Parathyroid adenoma (tissue), 2 donors: ENCODE data around the gene ATL1.
"Not testable (repeated sequence)": the region's sequence is repeated elsewhere in the genome, so short reads cannot be mapped to it uniquely, and the experiment has no call there.

Source experiments
- H2AFZ ChIP-seq: fragments of 300-600 bp; sonication (generic); one replicate; pipeline ENCODE4 v1.7.0; 2017; ENCODE audit warnings: antibody characterized with exemption, mild to moderate bottlenecking
- H3K27ac ChIP-seq: fragments of 300-600 bp; sonication (generic); one replicate; pipeline ENCODE4 v1.7.0; 2017
- H3K27me3 ChIP-seq: fragments of 300-600 bp; sonication (generic); one replicate; pipeline ENCODE4 v1.7.0; 2017; ENCODE audit warnings: low read length; ENCODE audit not compliant: control insufficient read depth, insufficient read depth
- H3K36me3 ChIP-seq: fragments of 300-600 bp; sonication (generic); one replicate; pipeline ENCODE4 v1.7.0; 2017; ENCODE audit warnings: low read length; ENCODE audit not compliant: control insufficient read depth, insufficient read depth
- H3K4me1 ChIP-seq: fragments of 300-600 bp; sonication (generic); one replicate; pipeline ENCODE4 v1.7.0; 2017; ENCODE audit warnings: control low read depth
- H3K4me2 ChIP-seq: fragments of 300-600 bp; sonication (generic); one replicate; pipeline ENCODE4 v1.7.0; 2017; ENCODE audit warnings: low read length
- H3K4me3 ChIP-seq: fragments of 300-600 bp; sonication (generic); one replicate; pipeline ENCODE4 v1.7.0; 2017; ENCODE audit warnings: low read depth, low read length
- H3K79me2 ChIP-seq: fragments of 300-600 bp; sonication (generic); one replicate; pipeline ENCODE4 v1.7.0; 2017; ENCODE audit warnings: control low read depth
- H3K9ac ChIP-seq: fragments of 300-600 bp; sonication (generic); one replicate; pipeline ENCODE4 v1.7.0; 2017; ENCODE audit warnings: mild to moderate bottlenecking
- H3K9me3 ChIP-seq: fragments of 300-600 bp; sonication (generic); one replicate; pipeline ENCODE4 v1.7.0; 2017; ENCODE audit warnings: low read length; ENCODE audit not compliant: control insufficient read depth
- CTCF ChIP-seq: fragments of 300-600 bp; sonication (generic); IDR thresholded peaks from one replicate; pipeline ENCODE4 v1.7.0; 2017; ENCODE audit warnings: antibody characterized with exemption, mild to moderate bottlenecking
- donor health status: primary hyperparathyroidism.

Gene ATL1

DNA sequence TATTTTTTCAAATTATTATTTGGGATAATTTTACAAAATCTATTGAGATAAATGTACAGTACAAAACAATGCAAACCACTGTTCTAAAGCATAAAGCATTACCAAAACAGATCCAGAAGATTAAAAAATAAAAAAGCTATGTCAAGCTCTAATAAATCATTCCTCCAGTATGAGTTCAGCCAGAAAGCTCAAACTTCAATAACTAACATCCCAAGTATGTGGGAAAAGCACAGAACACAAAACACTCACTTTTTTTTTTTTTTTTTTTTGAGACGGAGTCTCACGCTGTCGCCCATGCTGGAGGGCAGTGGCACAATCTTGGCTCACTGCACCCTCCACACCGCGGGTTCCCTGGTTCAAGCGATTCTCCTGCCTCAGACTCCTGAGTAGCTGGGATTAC is 96.8 kb downstream of the ATL1 start:
- Histone ChIP-seq H3K9ac (no peak overlapping the region), H3K4me3 (no peak overlapping the region), H3K79me2 (peaks cover 43% of the 10 kb centered on the region), H3K36me3 (no peaks in the 10 kb centered on the region), H2AFZ (no peak overlapping the region), H3K27me3 (no peaks in the 10 kb centered on the region), H3K4me2 (no peak overlapping the region), H3K27ac (peak overlapping the region; percentile 80), H3K9me3 (no peaks in the 10 kb centered on the region), H3K4me1 (peaks cover 12% of the 10 kb centered on the region)
- TF ChIP-seq CTCF, result no peak

- Histone ChIP-seq H3K27ac (peak overlapping the region; percentile 80), H3K36me3 (no peaks in the 10 kb centered on the region), H3K4me3 (peak overlapping the region; percentile 34), H3K9ac (no peak overlapping the region), H3K4me2 (peak overlapping the region; percentile 48), H3K4me1 (peaks cover 12% of the 10 kb centered on the region), H3K79me2 (peaks cover 42% of the 10 kb centered on the region), H3K27me3 (no peaks in the 10 kb centered on the region), H3K9me3 (no peaks in the 10 kb centered on the region), H2AFZ (no peak overlapping the region)
- TF ChIP-seq CTCF, result no peak
These were observed 97.8 kb downstream of the ATL1 start for GRCh38 chr14:50657753-50658152.

- peaks cover 39% of the 10 kb centered on the region for H3K79me2 ChIP-seq
- no peak for TF ChIP-seq CTCF
- no peak overlapping the region for H3K9ac ChIP-seq
- H3K27me3 ChIP-seq, result no peaks in the 10 kb centered on the region
- no peaks in the 10 kb centered on the region for H3K9me3 ChIP-seq
- H3K4me3 ChIP-seq, result peak overlapping the region; percentile 34
- no peaks in the 10 kb centered on the region for H3K36me3 ChIP-seq
- H3K4me2 ChIP-seq, result peak overlapping the region; percentile 48
- H2AFZ ChIP-seq, result no peak overlapping the region
- peaks cover 12% of the 10 kb centered on the region for H3K4me1 ChIP-seq
- peak overlapping the region; percentile 80 for H3K27ac ChIP-seq
These were observed 98.3 kb downstream of the ATL1 start for GRCh38 chr14:50658203-50658602.

DNA sequence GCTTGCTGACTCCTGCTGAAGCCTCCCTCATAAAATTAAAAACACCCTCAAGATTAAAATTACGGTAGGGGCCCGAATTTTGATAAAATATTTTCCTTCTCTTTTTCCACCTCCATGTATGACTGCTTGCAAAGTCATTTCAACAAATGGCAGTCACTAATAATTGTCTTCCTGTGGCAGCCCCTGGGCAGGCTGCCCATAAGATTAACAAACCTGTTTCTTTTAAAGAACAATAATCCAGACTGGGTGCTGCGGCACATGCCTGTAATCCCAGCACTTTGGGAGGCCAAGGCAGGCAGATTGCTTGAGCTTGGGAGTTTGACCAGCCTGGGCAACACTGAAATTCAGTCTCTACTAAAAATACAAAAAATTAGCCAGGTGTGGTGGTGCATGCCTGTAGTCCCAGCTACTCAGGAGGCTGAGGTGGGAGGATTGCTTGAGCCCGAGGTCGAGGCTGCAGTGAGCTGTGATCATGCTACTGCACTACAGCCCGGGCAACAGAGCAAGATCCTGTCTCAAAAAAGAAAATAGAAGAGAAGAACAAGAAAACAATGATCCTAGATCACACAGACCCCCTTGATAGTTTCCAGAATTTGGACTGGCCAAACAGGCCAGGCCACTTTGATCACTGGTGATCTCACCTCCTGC is 99.5 kb downstream of the ATL1 start:
- Histone ChIP-seq H3K9ac (no peak overlapping the region), H2AFZ (peak overlapping the region; percentile 8), H3K9me3 (no peaks in the 10 kb centered on the region), H3K27me3 (no peaks in the 10 kb centered on the region), H3K4me1 (peaks cover 12% of the 10 kb centered on the region), H3K36me3 (no peaks in the 10 kb centered on the region), H3K79me2 (peaks cover 40% of the 10 kb centered on the region), H3K4me2 (no peak overlapping the region), H3K4me3 (no peak overlapping the region), H3K27ac (peak overlapping the region; percentile 80)
- no peak for TF ChIP-seq CTCF

DNA sequence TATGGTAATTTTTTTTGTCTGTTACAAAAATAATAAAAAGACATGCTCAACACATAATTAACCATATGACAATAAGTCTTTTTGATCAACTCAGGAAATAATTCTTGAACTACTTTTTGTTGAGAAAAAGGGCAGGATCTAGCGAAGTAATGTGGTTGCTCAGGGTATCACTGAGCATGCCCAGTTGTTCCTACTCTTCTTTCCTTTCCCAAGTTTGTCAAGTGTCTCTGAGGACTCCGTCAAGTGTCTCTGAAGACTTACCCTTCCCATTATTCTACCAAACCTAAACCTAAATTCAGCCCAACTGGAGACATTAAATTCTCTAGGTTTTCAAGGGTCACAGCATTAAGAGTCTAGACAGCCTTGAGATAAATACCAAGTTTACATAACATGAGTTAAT is 104.6 kb downstream of the ATL1 start:
- H3K36me3 ChIP-seq, H3K9me3 ChIP-seq, H3K4me3 ChIP-seq, H3K4me2 ChIP-seq, H2AFZ ChIP-seq, H3K9ac ChIP-seq, H3K27ac ChIP-seq, H3K27me3 ChIP-seq, H3K4me1 ChIP-seq: not testable (repeated sequence)
- peaks cover 32% of the 10 kb centered on the region for H3K79me2 ChIP-seq

DNA sequence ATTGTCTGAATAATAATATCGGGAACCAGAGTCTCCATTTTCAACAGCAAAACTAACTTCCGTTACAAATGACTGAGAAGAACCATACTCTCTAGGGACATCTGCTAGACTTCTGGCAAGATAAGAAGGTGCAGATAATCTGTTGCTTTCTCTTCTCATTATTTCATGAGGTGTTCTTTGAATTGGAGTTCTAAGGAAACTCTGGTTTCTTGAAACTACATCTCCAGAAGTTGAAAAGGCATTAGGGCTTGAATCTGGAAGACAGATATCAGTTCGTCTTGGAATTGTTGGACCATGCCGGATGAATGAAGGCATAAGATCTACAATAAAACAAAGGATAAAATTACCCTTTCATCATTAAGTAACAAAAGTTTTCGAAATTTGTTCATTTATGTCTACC is 105.4 kb downstream of the ATL1 start:
- H3K4me1 ChIP-seq, H3K4me3 ChIP-seq, H3K9ac ChIP-seq, H3K36me3 ChIP-seq, H3K9me3 ChIP-seq, H3K27ac ChIP-seq, H3K27me3 ChIP-seq, H2AFZ ChIP-seq, H3K4me2 ChIP-seq: not testable (repeated sequence)
- peaks cover 30% of the 10 kb centered on the region for H3K79me2 ChIP-seq
